Caco-2 (cell line): Measurements from ENCODE around the gene KRT77. TPM values are rescaled to one million over a fixed set of nuclear protein-coding genes. Genes with fewer than 3 reads are reported as not detected.

Source experiments
- BruUV-seq: library from RNA; stranded (reverse); fragments of 400-500 nt; replicated peaks from 2 replicates; lab custom pipeline; 2021; lab: Mats Ljungman, UMichigan
- CTCF ChIA-PET: fragments of 300-600 bp; sonication (Branson Sonifier 250); formaldehyde crosslinking; loops from one replicate; lab custom pipeline; 2022; ENCODE audit warnings: antibody characterized with exemption; lab: Charles Lee
- POLR2A ChIA-PET: fragments of 300-600 bp; sonication (Branson Sonifier 250); formaldehyde crosslinking; loops from one replicate; lab custom pipeline; 2022; ENCODE audit warnings: antibody characterized with exemption; lab: Charles Lee
- DNase-seq, 2 experiments: peaks; one replicate each; pipeline versions ENCODE4 v3.0.0 to v3.0.0-alpha.2; 2020 to 2022
- H3K27me3 ChIP-seq: replicated peaks from 2 replicates; pipeline ENCODE4 v1.6.0; 2011; ENCODE audit warnings: low read length; ENCODE audit not compliant: control insufficient read depth, insufficient read depth
- H3K36me3 ChIP-seq: 2 replicates; pipeline ENCODE4 v1.5.1; 2011; ENCODE audit warnings: low read length; ENCODE audit not compliant: control insufficient read depth, insufficient read depth
- H3K4me1 ChIP-seq: fragments of 250-450 bp; sonication (Bioruptor Pico); 2 replicates; pipeline ENCODE4 v1.5.1; 2020; ENCODE audit warnings: mild to moderate bottlenecking
- H3K4me3 ChIP-seq: 2 replicates; pipeline ENCODE4 v1.5.1; 2011; ENCODE audit warnings: low read depth, mild to moderate bottlenecking, control low read depth, low read length
- H3K9me3 ChIP-seq: fragments of 250-450 bp; sonication (Bioruptor Pico); 2 replicates; pipeline ENCODE4 v1.5.1; 2020; ENCODE audit warnings: mild to moderate bottlenecking, moderate library complexity
- H3K27ac Mint-ChIP-seq: one replicate; pipeline ENCODE4 v1.8.0; 2022; ENCODE audit warnings: mixed read lengths; ENCODE audit not compliant: unreplicated experiment
- H3K27me3 Mint-ChIP-seq: one replicate; pipeline ENCODE4 v1.8.0; 2022; ENCODE audit warnings: mixed read lengths; ENCODE audit not compliant: insufficient read depth, unreplicated experiment
- H3K36me3 Mint-ChIP-seq: one replicate; pipeline ENCODE4 v1.8.0; 2022; ENCODE audit warnings: mild to moderate bottlenecking, mixed read lengths; ENCODE audit not compliant: insufficient read depth, unreplicated experiment
- H3K4me1 Mint-ChIP-seq: one replicate; pipeline ENCODE4 v1.8.0; 2022; ENCODE audit warnings: low read depth, mixed read lengths; ENCODE audit not compliant: unreplicated experiment
- H3K4me3 Mint-ChIP-seq: one replicate; pipeline ENCODE4 v1.8.0; 2022; ENCODE audit warnings: mild to moderate bottlenecking, moderate library complexity, mixed read lengths; ENCODE audit not compliant: unreplicated experiment
- H3K9me3 Mint-ChIP-seq: one replicate; pipeline ENCODE4 v1.8.0; 2022; ENCODE audit warnings: mixed read lengths; ENCODE audit not compliant: unreplicated experiment
- CTCF ChIP-seq, 2 experiments: fragments of 200-600 bp in 1 of 2; IDR thresholded peaks; 1 replicate in 1 of 2; 2 replicates in 1 of 2; pipeline versions ENCODE4 v1.5.1 to v1.8.0; 2011 to 2022; ENCODE audit warnings: antibody characterized with exemption in 1 of 2, control low read depth in 1 of 2, inconsistent platforms in 1 of 2, low read depth in 1 of 2, low read length in 1 of 2, mild to moderate bottlenecking in 1 of 2, moderate library complexity in 1 of 2; ENCODE audit not compliant: insufficient read depth in 1 of 2, severe bottlenecking in 1 of 2, unreplicated experiment in 1 of 2
- intact Hi-C: fragments of 100-400 bp; cut with micrococcal nuclease; formaldehyde crosslinking; loops from one replicate; pipeline ENCODE4 v1.10.0; 2022; ENCODE audit not compliant: unreplicated experiment
- total RNA-seq: library from RNA; stranded (reverse); gene quantifications from 2 replicates; pipeline ENCODE4 v1.2.3, GENCODE V29; 2022

Gene KRT77
- total RNA-seq, 1 experiment from 2014 or later: not detected

GRCh38 chr12:52730383-52730782 lies 27.1 kb upstream of the KRT77 start:
- no peaks in the 10 kb centered on the region for H3K27me3 ChIP-seq
- Mint-ChIP-seq H3K4me3 (no peak overlapping the region), H3K4me1 (no peaks in the 10 kb centered on the region), H3K36me3 (no peaks in the 10 kb centered on the region), H3K27ac (no peak overlapping the region), H3K9me3 (peaks cover 11% of the 10 kb centered on the region), H3K27me3 (peaks cover 35% of the 10 kb centered on the region)
- intact Hi-C loops: no loop called here
- no peak for TF ChIP-seq CTCF (IDR thresholded peaks at IDR 0.05; ENCODE audit: insufficient read depth in 1 of 2, low read depth in 1 of 2, low read length in 1 of 2, severe bottlenecking in 1 of 2, unreplicated experiment in 1 of 2)
- no peaks in the 10 kb centered on the region for H3K36me3 ChIP-seq
- DNase-seq: no peak
- CTCF ChIA-PET: no interaction called here
- no peak overlapping the region for H3K4me3 ChIP-seq
- BruUV-seq: no TSS peak
- POLR2A ChIA-PET: no interaction called here
- H3K4me1 ChIP-seq: no peaks in the 10 kb centered on the region
- no peaks in the 10 kb centered on the region for H3K9me3 ChIP-seq

GRCh38 chr12:52729147-52729546 lies 25.8 kb upstream of the KRT77 start:
- Mint-ChIP-seq H3K36me3 (no peaks in the 10 kb centered on the region), H3K9me3 (peaks cover 11% of the 10 kb centered on the region), H3K4me1 (no peaks in the 10 kb centered on the region), H3K27me3 (peaks cover 32% of the 10 kb centered on the region), H3K27ac (no peak overlapping the region), H3K4me3 (no peak overlapping the region)
- intact Hi-C loops: no loop called here
- DNase-seq: no peak
- H3K4me3 ChIP-seq: no peak overlapping the region
- no peaks in the 10 kb centered on the region for H3K36me3 ChIP-seq
- H3K9me3 ChIP-seq: no peaks in the 10 kb centered on the region
- POLR2A ChIA-PET: no interaction called here
- no peaks in the 10 kb centered on the region for H3K27me3 ChIP-seq
- no TSS peak for BruUV-seq
- no peak for TF ChIP-seq CTCF (IDR thresholded peaks at IDR 0.05; ENCODE audit: insufficient read depth in 1 of 2, low read depth in 1 of 2, low read length in 1 of 2, severe bottlenecking in 1 of 2, unreplicated experiment in 1 of 2)
- CTCF ChIA-PET: no interaction called here
- H3K4me1 ChIP-seq: no peaks in the 10 kb centered on the region

GRCh38 chr12:52728374-52728773 lies 25.1 kb upstream of the KRT77 start:
- CTCF ChIA-PET: no interaction called here
- H3K27me3 ChIP-seq: no peaks in the 10 kb centered on the region

More at GRCh38 chr12:52728374-52728773, 25.1 kb upstream of the KRT77 start:
- Histone ChIP-seq H3K9me3 (no peaks in the 10 kb centered on the region), H3K36me3 (no peaks in the 10 kb centered on the region), H3K4me1 (no peaks in the 10 kb centered on the region), H3K4me3 (no peak overlapping the region)
- Mint-ChIP-seq H3K27me3 (peaks cover 26% of the 10 kb centered on the region), H3K4me3 (no peak overlapping the region), H3K27ac (no peak overlapping the region), H3K36me3 (no peaks in the 10 kb centered on the region), H3K9me3 (peaks cover 11% of the 10 kb centered on the region), H3K4me1 (no peaks in the 10 kb centered on the region)
- POLR2A ChIA-PET: no interaction called here
- intact Hi-C loops: no loop called here
- DNase-seq: no peak
- TF ChIP-seq CTCF (IDR thresholded peaks at IDR 0.05; ENCODE audit: insufficient read depth in 1 of 2, low read depth in 1 of 2, low read length in 1 of 2, severe bottlenecking in 1 of 2, unreplicated experiment in 1 of 2): no peak
- no TSS peak for BruUV-seq
